Stimulated activated CD4-positive, alpha-beta T cell treated with anti-CD3 and anti-CD28 coated beads, Interleukin-15, amount 100 ng/mL, for 48 hours (primary cell): ENCODE measurements around the gene CHRNG.
A peak's percentile ranks its signal among the peaks of the same experiment; 100 is the strongest.

ENCODE experiments used
- DNase-seq, 2 donors: peaks; one replicate each; pipeline ENCODE4 v3.0.0-alpha.2; 2020; ENCODE audit warnings: low read depth in 2 of 2

The CHRNG gene

DNA sequence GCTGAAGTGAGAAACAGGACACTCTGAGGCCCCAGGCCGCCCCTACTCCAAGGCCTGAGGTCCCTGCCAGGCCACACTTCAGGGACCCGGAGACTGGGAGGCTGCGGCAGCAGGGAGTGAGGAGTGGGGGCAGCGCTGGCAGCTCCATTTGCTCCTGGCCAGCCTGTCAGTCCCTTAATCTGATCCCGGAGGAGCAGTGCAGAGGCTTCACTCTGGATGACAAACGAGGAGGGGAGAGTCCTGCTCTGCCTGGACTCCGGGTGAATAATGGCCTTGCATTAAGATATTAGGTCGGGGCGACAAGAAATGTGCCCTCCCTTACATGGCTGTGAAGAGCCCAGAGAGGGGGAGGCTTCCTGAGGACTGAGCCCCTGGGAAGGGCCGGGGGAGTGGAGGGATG is 33.6 kb upstream of the CHRNG start:
- no peak for DNase-seq

DNA sequence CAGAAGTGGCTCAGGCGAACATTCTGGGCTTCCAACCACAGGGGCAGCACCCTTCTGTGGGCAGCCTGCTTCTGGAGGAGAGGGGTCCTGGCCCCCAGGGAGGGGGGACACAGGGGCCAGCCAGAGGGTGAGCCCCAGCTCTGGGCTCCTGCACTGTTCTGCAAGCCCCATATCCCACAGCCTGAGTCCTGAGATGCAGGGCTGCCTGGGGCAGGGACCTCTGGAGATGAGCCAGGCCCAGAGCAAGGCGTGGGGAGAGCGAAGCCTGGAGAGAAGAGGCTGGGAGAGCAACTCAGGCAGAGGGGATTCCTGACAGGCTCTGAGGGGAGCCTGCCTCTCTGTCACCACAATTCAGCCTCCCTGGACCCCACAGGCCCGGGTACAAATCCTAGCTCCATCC is 32.8 kb upstream of the CHRNG start:
- DNase-seq, result no peak

DNA sequence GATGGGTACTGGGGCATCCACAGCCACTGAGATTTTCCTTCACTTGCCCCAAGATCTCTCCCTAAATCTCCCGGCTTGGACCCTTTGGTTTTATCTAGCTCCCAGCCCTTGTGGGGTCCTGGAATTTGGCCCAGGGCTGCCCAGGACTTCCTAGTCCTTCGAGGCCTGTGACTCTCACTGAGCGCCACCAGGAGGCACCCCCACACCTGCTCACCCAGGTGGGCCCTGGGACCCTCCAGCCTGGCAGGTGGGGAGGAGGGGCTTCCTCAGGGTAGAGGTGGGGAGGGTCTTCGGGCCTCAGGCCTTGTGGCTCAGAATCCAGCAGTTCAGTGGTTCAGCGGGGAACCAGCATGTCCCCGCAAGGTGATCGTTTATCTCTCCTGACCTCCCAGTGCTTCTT is 31.2 kb upstream of the CHRNG start:
- DNase-seq, result no peak

DNA sequence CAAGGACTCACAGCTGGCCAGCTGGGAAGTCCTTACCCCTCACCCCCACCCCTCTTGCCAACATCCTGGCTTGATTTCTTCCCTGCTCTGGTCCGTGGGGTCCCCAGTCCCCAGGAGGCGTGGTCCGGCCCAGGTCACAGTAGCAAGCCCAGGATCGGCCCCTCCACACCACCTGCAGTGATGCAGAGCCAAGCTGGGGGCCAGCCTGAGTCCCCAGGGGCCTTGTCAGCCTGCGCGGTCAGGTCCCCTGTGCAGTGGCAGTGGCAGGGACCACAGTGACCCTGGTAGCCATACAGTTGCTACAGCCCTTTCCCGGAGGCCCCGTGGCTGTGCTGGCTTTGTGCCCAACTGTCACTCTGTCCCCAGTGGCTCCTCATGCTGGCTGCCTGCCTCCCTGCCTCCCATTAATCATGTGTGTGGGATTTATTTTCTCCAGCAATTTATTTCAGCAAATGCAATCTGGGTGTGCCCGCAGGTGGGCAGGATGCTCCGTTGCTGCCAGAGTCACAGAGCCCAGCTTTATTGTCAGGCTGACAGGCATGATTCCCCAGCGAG is 28.1 kb upstream of the CHRNG start:
- DNase-seq, result no peak

DNA sequence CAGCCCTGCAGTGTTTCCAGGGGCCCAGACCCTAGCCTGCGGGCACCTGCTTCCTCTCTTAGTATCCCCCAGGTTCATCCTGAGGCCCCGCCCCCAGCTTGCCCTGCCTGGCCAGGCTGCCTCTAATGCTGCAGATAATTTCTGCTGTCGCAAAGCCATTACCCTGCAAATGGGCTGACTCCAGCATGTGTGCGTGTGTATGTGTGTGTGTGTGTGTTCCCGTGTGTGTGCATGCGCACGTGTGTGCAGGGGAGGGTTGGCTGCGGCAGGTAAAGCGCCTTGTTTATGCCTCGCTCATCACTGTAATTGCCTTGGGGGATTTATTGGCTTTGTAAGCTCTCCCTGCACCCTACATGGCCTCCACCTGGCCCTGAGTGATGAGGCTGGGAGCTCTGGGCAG is 26.9 kb upstream of the CHRNG start:
- DNase-seq, result no peak

DNA sequence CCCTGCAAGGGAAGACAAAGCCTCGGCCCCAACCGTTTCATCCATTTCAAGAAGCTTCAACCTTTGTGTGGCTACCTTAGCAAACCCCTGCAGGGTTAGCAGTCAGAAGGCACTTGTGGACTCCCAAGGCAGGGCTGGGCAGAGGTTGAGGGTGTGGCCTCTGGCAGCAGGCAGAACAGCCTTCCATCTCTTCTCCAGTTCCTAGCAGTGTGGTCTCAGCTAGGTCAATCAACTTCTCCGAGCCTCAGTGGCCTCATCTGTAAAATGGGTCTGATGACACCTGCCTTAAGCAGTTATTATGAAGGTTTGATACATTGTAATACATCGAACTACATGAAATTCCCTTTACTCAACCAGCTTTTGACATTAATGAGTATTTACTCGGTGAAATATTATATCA is 26.1 kb upstream of the CHRNG start:
- no peak for DNase-seq

DNA sequence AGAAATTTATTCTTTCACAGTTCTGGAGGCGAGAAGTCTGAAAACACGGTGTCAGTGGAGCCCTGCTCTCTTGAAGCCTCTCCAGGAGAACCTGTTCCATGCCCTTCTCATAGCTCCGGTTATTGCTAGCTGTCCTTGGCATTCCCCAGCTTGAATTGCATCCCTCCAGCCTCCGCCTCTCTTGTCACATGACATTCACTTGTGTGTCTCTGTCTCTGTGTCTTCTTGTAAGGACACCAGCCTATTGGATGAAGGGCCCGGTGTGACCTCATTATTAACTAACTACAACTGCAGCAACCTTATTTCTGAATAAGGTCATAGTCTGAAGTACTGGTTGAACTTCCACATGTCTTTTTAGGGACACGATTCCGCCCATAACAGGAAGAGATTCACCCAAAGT is 23.9 kb upstream of the CHRNG start:
- DNase-seq, result no peak

DNA sequence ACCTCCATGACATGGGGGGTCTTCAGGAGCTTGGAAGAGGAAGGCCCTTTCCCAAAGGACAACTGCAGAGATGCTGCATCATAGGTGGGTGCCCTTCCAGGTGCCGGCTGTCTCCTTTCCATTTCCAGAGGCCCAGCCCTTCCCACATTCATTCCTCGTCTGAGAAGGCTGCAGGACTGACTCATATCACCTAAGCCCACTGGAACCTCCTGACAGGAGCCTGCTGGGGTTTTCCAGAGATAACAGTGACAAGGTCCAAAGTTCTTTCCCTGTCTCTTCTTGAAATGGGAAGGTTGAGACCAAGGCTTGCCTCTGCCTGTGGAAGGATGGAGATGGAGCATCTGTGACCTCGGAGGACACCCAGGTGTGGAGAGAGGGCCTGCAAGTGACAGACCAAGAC is 22.9 kb upstream of the CHRNG start:
- DNase-seq, result no peak

DNA sequence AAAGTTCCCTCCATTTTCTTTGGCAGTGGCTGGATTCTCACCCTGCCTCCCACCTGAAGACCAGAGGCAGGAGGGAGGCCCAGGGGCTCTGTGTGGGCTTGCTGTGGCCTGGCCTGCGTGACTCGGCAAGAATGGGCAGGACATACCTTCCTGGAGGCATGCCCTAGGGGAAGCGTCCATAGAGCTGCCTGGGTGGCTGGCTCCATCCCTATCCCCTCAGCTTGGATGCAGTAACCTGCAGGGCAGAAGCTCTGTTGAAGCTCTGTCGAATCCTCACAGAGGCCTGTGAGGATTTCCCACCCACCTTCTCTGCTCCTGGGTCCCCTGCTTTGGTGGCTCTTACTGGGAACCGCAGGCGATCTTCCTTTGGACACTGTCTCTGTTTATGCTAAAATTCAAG is 20.6 kb upstream of the CHRNG start:
- DNase-seq, result no peak

DNA sequence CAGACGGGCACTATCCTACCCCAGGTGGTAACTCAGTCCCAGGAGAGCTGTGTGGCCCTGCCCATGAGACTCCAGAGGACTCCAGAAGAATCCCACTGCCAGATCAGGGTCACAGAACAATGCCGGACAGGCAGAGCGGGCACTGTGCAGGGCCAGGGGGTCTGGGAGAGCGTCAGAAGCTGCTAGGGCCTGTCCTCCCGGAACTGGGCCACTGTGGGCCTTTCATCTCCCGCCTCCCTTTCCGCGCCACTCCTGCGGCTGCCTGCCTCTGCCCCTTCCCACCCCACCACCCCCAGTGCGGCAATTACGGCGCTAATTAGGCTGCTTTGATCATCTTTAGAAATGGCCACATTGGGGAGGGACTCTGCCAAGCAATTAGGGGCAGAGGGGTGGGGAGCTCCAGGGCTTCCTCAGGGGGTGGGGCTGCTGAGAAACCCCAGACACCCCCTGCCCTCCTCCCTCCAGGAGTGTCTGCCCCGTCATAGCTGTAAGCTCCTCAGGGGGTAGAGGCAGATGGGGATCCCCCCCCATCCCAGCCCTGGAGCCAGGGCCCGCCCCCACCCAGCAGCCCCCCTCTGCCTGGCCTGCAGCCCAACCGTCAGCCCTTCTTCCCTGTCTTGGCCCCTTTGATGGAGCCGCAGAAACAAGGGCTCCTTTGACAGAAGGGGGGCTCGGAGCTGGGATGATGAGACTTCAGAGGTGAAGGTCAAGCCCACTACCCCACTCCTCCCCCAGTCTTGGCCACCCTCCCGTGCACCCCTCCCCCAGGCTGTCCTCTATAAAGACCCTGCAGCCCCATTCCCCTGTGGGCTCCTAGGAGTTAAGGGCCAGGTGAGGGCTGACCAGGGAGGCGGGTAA is 19.7 kb upstream of the CHRNG start, which contains the start of gene PRSS56:
Gene PRSS56 (plus strand): TSS at position 808 of the 858 bp plus-strand sequence. CDS start 211 bp downstream, outside the sequence.
- DNase-seq, result no peak

DNA sequence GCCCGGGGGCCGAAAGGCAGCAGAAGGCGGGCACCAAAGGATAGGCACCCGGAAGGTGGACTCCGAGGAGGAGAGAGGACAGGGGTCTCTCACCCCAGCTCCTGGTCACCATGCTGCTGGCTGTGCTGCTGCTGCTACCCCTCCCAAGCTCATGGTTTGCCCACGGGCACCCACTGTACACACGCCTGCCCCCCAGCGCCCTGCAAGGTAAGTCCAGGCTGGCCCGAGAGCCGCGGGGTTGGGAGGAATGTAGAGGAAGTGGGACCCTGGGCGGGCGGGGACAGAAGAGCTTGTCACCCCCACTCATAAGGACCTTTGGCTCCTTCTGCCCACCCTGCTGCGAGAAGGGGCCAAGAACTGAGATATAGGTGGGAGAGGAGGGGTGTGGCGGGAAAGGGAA is 19.0 kb upstream of the CHRNG start:
- DNase-seq, result no peak

DNA sequence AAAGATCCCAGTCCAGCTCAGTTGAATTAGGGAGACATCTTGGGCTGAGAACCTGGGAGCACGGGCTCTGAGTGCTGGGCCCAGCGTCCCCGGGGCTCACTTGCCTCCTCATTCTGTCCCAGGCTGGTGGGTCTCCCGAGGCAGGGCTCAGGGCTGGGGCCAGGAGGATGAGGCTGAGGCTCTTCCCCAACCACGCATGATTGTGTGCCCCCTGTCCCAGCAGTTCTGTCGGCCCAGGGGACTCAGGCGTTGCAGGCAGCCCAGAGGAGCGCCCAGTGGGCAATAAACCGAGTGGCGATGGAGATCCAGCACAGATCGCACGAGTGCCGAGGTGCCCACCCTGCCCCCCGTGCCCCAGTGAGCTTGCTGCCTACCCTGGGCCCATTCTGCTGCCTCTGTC is 18.4 kb upstream of the CHRNG start:
- no peak for DNase-seq

DNA sequence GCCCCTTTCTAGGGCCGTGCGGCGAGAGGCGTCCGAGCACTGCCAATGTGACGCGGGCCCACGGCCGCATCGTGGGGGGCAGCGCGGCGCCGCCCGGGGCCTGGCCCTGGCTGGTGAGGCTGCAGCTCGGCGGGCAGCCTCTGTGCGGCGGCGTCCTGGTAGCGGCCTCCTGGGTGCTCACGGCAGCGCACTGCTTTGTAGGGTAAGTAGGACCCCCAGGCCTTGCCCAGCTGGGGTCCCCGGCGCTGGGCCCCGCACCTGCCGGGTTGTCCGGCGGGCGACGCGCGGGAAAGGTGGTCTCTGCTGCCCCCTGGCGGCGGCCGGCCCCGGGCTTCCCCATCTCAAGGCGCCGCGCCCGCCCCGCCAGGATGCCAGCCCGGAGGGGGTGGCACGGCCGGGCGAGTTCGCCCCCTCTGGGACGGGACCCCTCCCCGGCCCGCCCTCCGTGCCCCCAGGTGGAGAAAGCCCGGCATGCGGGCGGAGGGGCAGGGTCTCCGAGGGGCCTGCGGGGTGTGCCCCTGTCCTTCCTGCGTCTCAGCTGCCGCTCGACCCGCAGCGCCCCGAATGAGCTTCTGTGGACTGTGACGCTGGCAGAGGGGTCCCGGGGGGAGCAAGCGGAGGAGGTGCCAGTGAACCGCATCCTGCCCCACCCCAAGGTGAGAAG is 17.4 kb upstream of the CHRNG start:
- peak; percentile 30 to 49 for DNase-seq

DNA sequence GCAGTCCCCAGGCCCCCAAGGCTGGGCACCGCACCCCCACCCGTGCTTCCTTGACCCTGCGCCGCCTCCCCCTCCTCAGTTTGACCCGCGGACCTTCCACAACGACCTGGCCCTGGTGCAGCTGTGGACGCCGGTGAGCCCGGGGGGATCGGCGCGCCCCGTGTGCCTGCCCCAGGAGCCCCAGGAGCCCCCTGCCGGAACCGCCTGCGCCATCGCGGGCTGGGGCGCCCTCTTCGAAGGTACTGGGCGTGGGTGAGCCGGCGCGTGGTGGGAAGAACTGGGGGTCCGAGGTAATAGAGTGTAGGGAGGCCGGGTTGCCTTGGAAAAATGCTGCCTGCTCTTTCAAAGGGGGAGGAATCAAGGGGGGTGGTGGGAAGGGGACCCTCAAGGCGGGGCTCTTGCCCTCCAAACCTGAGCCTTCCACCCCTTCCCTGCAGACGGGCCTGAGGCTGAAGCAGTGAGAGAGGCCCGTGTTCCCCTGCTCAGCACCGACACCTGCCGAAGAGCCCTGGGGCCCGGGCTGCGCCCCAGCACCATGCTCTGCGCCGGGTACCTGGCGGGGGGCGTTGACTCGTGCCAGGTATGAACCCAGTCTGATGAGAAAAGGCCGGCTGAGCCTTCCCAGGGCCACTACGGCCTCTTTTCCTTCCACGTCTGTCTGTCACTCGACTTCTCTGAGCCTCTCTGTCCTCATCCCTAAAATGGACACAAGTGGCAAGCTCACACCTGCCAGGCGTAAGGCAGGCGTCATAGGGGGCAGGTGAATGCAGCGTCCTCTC is 16.7 kb upstream of the CHRNG start:
- DNase-seq, result no peak

DNA sequence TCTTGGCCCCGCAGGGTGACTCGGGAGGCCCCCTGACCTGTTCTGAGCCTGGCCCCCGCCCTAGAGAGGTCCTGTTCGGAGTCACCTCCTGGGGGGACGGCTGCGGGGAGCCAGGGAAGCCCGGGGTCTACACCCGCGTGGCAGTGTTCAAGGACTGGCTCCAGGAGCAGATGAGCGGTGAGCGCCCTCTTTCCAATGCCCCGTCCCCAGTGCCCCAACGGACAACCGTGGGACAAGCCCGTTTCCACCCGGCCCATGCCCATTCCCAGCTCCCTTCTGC is 16.1 kb upstream of the CHRNG start:
- no peak for DNase-seq

DNA sequence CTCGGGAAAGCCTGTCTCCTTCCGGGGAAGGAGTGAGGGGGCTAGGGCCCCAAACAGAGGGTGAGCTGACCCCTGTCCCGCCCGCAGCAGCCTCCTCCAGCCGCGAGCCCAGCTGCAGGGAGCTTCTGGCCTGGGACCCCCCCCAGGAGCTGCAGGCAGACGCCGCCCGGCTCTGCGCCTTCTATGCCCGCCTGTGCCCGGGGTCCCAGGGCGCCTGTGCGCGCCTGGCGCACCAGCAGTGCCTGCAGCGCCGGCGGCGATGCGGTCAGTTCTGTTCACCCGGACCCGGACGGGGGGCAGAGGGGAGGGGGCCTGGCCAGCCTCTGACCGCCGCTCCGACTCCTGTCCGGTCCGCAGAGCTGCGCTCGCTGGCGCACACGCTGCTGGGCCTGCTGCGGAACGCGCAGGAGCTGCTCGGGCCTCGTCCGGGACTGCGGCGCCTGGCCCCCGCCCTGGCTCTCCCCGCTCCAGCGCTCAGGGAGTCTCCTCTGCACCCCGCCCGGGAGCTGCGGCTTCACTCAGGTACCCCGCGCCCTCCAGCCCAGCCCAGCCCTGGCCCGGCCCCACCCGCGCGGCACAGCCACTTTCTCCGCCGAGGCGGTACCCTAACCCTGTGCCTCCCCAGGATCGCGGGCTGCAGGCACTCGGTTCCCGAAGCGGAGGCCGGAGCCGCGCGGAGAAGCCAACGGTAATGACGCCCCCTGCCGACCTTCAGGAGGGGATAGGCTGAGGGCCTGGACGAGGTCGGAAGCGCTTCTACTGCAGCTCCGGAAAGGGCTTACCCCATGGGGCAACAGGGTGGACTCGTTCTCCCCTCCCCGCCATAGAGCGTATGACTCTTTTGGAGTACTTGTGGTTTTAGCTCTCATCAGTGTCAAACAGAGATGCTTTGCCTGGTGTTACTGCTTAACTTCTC is 15.6 kb upstream of the CHRNG start:
- peak in 1 of 2 donors; percentile 18 for DNase-seq

DNA sequence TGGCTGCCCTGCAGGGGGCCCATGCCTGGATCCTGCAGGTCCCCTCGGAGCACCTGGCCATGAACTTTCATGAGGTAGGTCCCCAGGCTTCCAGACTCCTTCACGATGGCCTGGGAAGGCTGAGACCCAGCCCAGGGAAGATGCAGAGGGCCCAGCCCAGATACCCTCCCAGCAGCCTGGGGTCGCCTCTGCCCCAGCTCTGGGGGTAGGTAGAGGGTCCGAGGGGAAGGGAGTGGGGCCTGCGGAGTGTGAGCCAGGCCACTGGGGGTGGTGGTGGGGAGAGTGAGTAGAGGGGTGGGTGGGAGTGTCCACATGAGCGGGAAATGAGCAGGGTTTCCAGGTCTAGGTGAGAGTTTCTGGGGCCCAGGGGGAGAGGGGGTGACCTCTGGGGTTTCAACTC is 14.7 kb upstream of the CHRNG start:
- DNase-seq, result no peak

DNA sequence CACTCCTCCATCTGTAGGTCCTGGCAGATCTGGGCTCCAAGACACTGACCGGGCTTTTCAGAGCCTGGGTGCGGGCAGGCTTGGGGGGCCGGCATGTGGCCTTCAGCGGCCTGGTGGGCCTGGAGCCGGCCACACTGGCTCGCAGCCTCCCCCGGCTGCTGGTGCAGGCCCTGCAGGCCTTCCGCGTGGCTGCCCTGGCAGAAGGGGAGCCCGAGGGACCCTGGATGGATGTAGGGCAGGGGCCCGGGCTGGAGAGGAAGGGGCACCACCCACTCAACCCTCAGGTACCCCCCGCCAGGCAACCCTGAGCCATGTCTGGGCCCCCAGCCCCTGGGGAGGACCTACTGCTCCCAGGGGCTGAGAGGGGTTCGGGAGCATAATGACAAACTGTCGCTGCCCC is 14.3 kb upstream of the CHRNG start:
- DNase-seq, result no peak

DNA sequence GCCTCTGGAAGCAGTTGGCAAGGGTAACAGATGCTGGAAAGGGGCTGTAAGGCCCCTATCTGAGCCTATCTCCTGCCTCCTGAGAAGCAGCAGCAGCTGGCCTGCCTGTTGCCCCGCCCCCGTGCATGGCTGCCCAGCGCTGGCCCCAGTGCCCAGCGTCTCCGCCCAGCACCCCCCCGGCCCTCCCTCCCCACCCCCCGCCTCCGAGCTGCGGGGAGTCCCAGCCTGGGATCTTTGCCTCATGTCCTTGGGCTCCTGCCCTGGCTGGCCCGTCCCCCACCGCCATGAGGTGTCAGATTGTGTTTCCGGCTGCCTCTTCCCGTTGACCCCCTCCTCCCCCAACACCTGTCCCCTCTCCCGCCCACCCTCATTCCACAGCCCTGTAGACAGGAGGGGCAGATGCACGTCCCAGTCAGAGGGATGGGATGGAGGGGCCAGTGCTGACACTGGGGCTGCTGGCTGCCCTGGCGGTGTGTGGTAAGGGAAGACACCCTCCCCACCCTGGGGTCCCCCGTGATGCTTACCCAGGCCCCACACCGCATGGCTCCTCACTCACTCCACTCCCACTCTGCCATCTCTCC is 13.6 kb upstream of the CHRNG start, which contains the start of gene CHRND:
Gene CHRND (plus strand): TSS at position 370 of the 581 bp plus-strand sequence. CDS start 56 bp downstream, at position 426.
- no peak for DNase-seq

DNA sequence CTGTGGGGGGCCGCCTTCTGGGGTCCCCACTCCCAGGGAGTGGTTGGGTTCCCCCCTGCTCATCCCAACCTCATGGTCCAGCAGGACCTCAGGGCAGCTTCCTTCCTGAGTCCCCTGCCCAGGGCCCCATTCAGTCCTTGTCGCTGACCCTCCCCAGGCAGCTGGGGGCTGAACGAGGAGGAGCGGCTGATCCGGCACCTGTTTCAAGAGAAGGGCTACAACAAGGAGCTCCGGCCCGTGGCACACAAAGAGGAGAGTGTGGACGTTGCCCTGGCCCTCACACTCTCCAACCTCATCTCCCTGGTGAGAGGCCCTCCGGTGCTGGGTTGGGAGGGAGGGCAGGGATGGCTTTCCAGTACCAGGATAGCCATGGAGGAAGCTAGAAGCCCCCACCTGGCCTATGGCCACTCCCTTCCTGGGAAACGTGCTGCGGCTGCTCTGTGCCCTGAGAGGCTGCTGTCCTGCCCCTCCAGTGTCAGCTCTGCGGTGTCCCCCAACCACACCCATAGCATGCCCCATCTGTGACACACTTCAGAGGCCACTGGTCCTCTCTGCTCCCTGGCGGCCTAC is 13.0 kb upstream of the CHRNG start:
- no peak for DNase-seq
